C4-2B (cell line): Measurements from ENCODE around the gene SAMHD1.

Source experiments
- ZFX ChIP-seq: fragments of 450-650 bp; IDR thresholded peaks from 2 replicates; pipeline ENCODE4 v1.6.1; 2017
- TF ChIP-seq, protein P1 (sequence below): fragments of 450-650 bp; conservative IDR thresholded peaks from 2 replicates; pipeline ENCODE4 v1.5.1; 2017; ENCODE audit warnings: mild to moderate bottlenecking

DNA sequence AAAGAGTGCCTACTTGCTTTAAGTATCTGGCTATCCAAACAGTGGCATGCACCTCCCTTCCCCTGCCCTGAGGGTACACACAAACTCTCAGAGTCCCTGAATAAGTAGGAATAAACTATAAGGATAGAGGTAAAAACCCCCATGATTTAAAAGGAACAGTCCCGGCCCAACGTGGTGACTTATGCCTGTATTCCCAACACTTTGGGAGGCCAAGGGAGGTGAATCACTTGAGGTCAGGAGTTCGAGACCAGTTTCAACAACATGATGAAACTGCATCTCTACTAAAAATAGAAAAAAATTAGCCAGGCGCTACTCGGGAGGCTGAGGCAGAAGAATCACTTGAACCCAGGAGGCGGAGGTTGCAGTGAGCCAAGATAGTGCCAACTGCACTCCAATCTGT lies 22.2 kb downstream of the SAMHD1 start:
- TF ChIP-seq, protein P1, sequence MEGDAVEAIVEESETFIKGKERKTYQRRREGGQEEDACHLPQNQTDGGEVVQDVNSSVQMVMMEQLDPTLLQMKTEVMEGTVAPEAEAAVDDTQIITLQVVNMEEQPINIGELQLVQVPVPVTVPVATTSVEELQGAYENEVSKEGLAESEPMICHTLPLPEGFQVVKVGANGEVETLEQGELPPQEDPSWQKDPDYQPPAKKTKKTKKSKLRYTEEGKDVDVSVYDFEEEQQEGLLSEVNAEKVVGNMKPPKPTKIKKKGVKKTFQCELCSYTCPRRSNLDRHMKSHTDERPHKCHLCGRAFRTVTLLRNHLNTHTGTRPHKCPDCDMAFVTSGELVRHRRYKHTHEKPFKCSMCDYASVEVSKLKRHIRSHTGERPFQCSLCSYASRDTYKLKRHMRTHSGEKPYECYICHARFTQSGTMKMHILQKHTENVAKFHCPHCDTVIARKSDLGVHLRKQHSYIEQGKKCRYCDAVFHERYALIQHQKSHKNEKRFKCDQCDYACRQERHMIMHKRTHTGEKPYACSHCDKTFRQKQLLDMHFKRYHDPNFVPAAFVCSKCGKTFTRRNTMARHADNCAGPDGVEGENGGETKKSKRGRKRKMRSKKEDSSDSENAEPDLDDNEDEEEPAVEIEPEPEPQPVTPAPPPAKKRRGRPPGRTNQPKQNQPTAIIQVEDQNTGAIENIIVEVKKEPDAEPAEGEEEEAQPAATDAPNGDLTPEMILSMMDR = no peak
- TF ChIP-seq ZFX = no peak
